ENCODE data around the gene HIPK4. TPM values are rescaled to one million over a fixed set of nuclear protein-coding genes. Genes with fewer than 3 reads are reported as not detected.
A peak's percentile ranks its signal among the peaks of the same experiment; 100 is the strongest.

Gene HIPK4
- total RNA-seq, 1 experiment from 2014 or later = 0.31 TPM

DNA sequence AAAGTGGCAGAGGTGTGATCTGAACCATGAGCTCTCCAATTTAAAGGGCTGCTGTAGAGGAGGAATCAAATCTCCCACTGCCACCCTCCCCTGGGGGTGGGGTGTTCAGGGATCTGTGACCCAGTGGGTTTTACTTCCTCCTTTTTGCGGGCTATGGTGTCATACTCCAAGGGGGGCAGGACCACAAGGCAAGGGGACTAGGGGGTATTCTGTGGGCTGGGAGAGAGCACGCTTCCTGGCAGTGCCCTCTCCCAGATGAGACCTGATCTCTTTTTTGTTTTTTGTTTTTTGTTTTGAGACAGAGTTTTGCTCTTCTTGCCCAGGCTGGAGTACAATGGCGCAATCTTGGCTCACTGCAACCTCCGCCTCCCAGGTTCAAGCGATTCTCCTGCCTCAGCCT, 31.2 kb downstream of the HIPK4 start (continued):
- TF ChIP-seq, protein P1, sequence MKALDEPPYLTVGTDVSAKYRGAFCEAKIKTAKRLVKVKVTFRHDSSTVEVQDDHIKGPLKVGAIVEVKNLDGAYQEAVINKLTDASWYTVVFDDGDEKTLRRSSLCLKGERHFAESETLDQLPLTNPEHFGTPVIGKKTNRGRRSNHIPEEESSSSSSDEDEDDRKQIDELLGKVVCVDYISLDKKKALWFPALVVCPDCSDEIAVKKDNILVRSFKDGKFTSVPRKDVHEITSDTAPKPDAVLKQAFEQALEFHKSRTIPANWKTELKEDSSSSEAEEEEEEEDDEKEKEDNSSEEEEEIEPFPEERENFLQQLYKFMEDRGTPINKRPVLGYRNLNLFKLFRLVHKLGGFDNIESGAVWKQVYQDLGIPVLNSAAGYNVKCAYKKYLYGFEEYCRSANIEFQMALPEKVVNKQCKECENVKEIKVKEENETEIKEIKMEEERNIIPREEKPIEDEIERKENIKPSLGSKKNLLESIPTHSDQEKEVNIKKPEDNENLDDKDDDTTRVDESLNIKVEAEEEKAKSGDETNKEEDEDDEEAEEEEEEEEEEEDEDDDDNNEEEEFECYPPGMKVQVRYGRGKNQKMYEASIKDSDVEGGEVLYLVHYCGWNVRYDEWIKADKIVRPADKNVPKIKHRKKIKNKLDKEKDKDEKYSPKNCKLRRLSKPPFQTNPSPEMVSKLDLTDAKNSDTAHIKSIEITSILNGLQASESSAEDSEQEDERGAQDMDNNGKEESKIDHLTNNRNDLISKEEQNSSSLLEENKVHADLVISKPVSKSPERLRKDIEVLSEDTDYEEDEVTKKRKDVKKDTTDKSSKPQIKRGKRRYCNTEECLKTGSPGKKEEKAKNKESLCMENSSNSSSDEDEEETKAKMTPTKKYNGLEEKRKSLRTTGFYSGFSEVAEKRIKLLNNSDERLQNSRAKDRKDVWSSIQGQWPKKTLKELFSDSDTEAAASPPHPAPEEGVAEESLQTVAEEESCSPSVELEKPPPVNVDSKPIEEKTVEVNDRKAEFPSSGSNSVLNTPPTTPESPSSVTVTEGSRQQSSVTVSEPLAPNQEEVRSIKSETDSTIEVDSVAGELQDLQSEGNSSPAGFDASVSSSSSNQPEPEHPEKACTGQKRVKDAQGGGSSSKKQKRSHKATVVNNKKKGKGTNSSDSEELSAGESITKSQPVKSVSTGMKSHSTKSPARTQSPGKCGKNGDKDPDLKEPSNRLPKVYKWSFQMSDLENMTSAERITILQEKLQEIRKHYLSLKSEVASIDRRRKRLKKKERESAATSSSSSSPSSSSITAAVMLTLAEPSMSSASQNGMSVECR (CRISPR knock-in tag; IDR thresholded peaks at IDR 0.05; ENCODE audit: borderline replicate concordance) = no peak
- TF ChIP-seq ESRRA (CRISPR knock-in tag; IDR thresholded peaks at IDR 0.05; ENCODE audit: borderline replicate concordance) (no peak), ZNF671 (CRISPR knock-in tag; IDR thresholded peaks at IDR 0.05) (no peak), NFATC4 (CRISPR knock-in tag; IDR thresholded peaks at IDR 0.05) (no peak), ZNF263 (CRISPR knock-in tag; IDR thresholded peaks at IDR 0.05; ENCODE audit: low read depth) (no peak)
- TF ChIP-seq, protein P2, sequence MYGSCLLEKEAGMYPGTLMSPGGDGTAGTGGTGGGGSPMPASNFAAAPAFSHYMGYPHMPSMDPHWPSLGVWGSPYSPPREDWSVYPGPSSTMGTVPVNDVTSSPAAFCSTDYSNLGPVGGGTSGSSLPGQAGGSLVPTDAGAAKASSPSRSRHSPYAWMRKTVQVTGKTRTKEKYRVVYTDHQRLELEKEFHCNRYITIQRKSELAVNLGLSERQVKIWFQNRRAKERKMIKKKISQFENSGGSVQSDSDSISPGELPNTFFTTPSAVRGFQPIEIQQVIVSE (CRISPR knock-in tag; IDR thresholded peaks at IDR 0.05; ENCODE audit: borderline replicate concordance) = no peak
- TF ChIP-seq, protein P3, sequence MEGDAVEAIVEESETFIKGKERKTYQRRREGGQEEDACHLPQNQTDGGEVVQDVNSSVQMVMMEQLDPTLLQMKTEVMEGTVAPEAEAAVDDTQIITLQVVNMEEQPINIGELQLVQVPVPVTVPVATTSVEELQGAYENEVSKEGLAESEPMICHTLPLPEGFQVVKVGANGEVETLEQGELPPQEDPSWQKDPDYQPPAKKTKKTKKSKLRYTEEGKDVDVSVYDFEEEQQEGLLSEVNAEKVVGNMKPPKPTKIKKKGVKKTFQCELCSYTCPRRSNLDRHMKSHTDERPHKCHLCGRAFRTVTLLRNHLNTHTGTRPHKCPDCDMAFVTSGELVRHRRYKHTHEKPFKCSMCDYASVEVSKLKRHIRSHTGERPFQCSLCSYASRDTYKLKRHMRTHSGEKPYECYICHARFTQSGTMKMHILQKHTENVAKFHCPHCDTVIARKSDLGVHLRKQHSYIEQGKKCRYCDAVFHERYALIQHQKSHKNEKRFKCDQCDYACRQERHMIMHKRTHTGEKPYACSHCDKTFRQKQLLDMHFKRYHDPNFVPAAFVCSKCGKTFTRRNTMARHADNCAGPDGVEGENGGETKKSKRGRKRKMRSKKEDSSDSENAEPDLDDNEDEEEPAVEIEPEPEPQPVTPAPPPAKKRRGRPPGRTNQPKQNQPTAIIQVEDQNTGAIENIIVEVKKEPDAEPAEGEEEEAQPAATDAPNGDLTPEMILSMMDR (IDR thresholded peaks at IDR 0.05) = no peak
- TF ChIP-seq, protein P4, sequence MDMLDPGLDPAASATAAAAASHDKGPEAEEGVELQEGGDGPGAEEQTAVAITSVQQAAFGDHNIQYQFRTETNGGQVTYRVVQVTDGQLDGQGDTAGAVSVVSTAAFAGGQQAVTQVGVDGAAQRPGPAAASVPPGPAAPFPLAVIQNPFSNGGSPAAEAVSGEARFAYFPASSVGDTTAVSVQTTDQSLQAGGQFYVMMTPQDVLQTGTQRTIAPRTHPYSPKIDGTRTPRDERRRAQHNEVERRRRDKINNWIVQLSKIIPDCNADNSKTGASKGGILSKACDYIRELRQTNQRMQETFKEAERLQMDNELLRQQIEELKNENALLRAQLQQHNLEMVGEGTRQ (CRISPR knock-in tag; IDR thresholded peaks at IDR 0.05) = no peak
- TF ChIP-seq, protein P5, sequence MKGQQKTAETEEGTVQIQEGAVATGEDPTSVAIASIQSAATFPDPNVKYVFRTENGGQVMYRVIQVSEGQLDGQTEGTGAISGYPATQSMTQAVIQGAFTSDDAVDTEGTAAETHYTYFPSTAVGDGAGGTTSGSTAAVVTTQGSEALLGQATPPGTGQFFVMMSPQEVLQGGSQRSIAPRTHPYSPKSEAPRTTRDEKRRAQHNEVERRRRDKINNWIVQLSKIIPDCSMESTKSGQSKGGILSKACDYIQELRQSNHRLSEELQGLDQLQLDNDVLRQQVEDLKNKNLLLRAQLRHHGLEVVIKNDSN (CRISPR knock-in tag; IDR thresholded peaks at IDR 0.05) = no peak

DNA sequence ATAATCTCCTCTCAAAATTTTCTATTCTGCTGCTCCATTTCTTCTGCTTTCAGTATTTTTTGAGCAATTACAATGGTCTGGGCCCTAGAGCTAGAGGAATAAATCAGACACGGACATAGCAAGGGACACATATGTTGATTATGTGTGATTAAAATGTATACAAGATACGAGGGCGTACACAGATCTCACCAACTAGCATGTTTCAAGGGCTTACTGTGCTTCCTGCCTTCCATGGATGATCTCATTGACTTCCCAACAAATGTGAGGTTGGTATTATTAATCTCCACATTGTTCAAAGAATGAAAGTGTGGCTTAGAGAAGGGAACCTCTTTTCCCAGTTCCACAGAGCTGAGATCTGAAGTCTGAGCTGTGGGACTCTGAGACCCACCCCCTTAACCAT, 32.3 kb downstream of the HIPK4 start:
- H3K9me3 Mint-ChIP-seq = no peaks in the 10 kb centered on the region
- H3K4me1 Mint-ChIP-seq = no peaks in the 10 kb centered on the region
- no peaks in the 10 kb centered on the region for H3K27me3 Mint-ChIP-seq (ENCODE audit: low read depth)
- no peak overlapping the region for H3K4me3 Mint-ChIP-seq
- peak overlapping the region; percentile 40; the same call in 1 of the 2 replicates for H3K27ac Mint-ChIP-seq
- ChIA-PET POLR2A (no interaction called here), CTCF (interaction anchor here (1.0 kb wide), 2 partner anchors 52 to 192 kb away, joined by 3 read pairs; no protein-coding TSS in a partner anchor)
- ATAC-seq (no peak), DNase-seq (ENCODE audit: low spot score) (no peak)
- no peaks in the 10 kb centered on the region for H3K36me3 Mint-ChIP-seq
- TF ChIP-seq, protein P3 (IDR thresholded peaks at IDR 0.05) = no peak
- TF ChIP-seq, protein P5 (CRISPR knock-in tag; IDR thresholded peaks at IDR 0.05) = no peak
- TF ChIP-seq ZNF232 (CRISPR knock-in tag; IDR thresholded peaks at IDR 0.05) (no peak), RELA (CRISPR knock-in tag; IDR thresholded peaks at IDR 0.05; ENCODE audit: borderline replicate concordance) (no peak), SOX15 (CRISPR knock-in tag; IDR thresholded peaks at IDR 0.05) (no peak), JUN (CRISPR knock-in tag; IDR thresholded peaks at IDR 0.05) (no peak), MXD4 (CRISPR knock-in tag; IDR thresholded peaks at IDR 0.05; ENCODE audit: borderline replicate concordance) (no peak), FOXJ3 (CRISPR knock-in tag; IDR thresholded peaks at IDR 0.05; ENCODE audit: borderline replicate concordance) (no peak), ZNF138 (CRISPR knock-in tag; conservative IDR thresholded peaks at IDR 0.05) (no peak), ZNF423 (CRISPR knock-in tag; IDR thresholded peaks at IDR 0.05) (no peak)
- TF ChIP-seq, protein P6, sequence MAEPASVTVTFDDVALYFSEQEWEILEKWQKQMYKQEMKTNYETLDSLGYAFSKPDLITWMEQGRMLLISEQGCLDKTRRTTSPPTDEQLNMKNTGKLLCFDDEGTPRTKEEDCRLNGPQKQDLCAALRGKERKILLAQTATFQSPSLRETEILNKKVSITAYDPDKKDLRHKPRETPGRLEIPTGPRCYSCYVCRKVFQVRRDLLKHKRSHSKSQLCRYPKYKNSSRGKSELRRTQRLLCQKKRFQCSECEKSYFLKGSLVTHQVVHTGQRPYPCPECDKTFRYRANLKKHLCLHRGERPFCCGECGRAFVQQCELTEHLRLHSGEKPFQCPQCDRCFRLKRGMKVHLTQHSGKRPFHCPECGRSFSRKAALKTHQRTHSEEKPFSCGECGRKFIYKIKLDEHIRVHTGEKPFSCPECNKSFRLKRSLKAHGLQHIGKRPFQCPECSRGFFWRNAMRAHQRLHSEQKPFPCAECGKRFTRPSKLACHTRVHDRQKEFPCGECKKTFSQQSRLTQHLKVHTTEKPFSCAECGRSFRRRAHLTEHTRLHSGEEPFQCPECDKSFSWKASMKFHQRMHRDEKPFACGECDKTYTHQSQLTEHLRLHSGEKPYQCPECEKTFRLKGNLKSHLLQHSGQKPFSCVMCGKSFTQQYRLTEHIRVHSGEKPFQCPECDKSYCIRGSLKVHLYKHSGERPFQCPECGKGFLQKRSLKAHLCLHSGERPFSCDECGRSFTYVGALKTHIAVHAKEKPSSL (CRISPR knock-in tag; conservative IDR thresholded peaks at IDR 0.05) = no peak
- TF ChIP-seq, protein P7, sequence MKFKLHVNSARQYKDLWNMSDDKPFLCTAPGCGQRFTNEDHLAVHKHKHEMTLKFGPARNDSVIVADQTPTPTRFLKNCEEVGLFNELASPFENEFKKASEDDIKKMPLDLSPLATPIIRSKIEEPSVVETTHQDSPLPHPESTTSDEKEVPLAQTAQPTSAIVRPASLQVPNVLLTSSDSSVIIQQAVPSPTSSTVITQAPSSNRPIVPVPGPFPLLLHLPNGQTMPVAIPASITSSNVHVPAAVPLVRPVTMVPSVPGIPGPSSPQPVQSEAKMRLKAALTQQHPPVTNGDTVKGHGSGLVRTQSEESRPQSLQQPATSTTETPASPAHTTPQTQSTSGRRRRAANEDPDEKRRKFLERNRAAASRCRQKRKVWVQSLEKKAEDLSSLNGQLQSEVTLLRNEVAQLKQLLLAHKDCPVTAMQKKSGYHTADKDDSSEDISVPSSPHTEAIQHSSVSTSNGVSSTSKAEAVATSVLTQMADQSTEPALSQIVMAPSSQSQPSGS (CRISPR knock-in tag; IDR thresholded peaks at IDR 0.05; ENCODE audit: borderline replicate concordance, low read depth) = no peak

All from WTC11 (cell line).